Measurements from ENCODE around the gene MPST. TPM values are rescaled to one million over a fixed set of nuclear protein-coding genes. Genes with fewer than 3 reads are reported as not detected.
"Not testable (repeated sequence)": the region's sequence is repeated elsewhere in the genome, so short reads cannot be mapped to it uniquely, and the experiment has no call there.

MPST gene
- polyA plus RNA-seq, 1 donor from 2014 or later: 56.0 TPM

- no peaks in the 10 kb centered on the region for H4K20me1 ChIP-seq (ENCODE audit: insufficient read depth)
- H3K9me3 ChIP-seq (ENCODE audit: low read length): no peaks in the 10 kb centered on the region
- H3K27me3 ChIP-seq (ENCODE audit: insufficient read depth, low read depth, low read length): no peaks in the 10 kb centered on the region
- no peaks in the 10 kb centered on the region for H3K79me2 ChIP-seq (replicated peaks; ENCODE audit: insufficient read depth, low read length)
- H3K9ac ChIP-seq (ENCODE audit: low read length): no peak overlapping the region
- no peaks in the 10 kb centered on the region for H3K9me2 ChIP-seq (ENCODE audit: insufficient read depth, low read length)
- no peak for TF ChIP-seq CTCF (IDR thresholded peaks at IDR 0.05; ENCODE audit: poor library complexity, severe bottlenecking)
- TF ChIP-seq TAF1 (IDR thresholded peaks at IDR 0.05; ENCODE audit: low read depth): no peak
- TF ChIP-seq REST (IDR thresholded peaks at IDR 0.05; ENCODE audit: borderline replicate concordance): no peak
- no peak for TF ChIP-seq RAD21 (conservative IDR thresholded peaks at IDR 0.05)
- no peak for TF ChIP-seq EP300 (conservative IDR thresholded peaks at IDR 0.05; ENCODE audit: poor library complexity, severe bottlenecking)
- H3K36me3 ChIP-seq (ENCODE audit: insufficient read depth, low read length): no peaks in the 10 kb centered on the region
- H3F3A ChIP-seq (ENCODE audit: insufficient read depth, low read length, poor library complexity, severe bottlenecking): no peaks in the 10 kb centered on the region
- H3K4me2 ChIP-seq (ENCODE audit: low read length): no peak overlapping the region
- no peak overlapping the region for H2AFZ ChIP-seq (ENCODE audit: low read depth, low read length)
- no peak overlapping the region for H3K27ac ChIP-seq (ENCODE audit: low read length)
- H3K4me3 ChIP-seq (ENCODE audit: low read length): no peak overlapping the region
These were observed 31.3 kb upstream of the MPST start for GRCh38 chr22:36988075-36988832.

GRCh38 chr22:36989012-36989411 is 30.5 kb upstream of the MPST start:
- H3K4me2 ChIP-seq (ENCODE audit: low read length); H3K79me2 ChIP-seq (replicated peaks; ENCODE audit: insufficient read depth, low read length); H3K27ac ChIP-seq (ENCODE audit: low read length); H2AFZ ChIP-seq (ENCODE audit: low read depth, low read length); H4K20me1 ChIP-seq (ENCODE audit: insufficient read depth); H3K36me3 ChIP-seq (ENCODE audit: insufficient read depth, low read length); H3F3A ChIP-seq (ENCODE audit: insufficient read depth, low read length, poor library complexity, severe bottlenecking); H3K9ac ChIP-seq (ENCODE audit: low read length); H3K9me2 ChIP-seq (ENCODE audit: insufficient read depth, low read length); H3K27me3 ChIP-seq (ENCODE audit: insufficient read depth, low read depth, low read length); H3K9me3 ChIP-seq (ENCODE audit: low read length); H3K4me3 ChIP-seq (ENCODE audit: low read length): not testable (repeated sequence)

- Histone ChIP-seq H3F3A (ENCODE audit: insufficient read depth, low read length, poor library complexity, severe bottlenecking) (no peaks in the 10 kb centered on the region), H2AFZ (ENCODE audit: low read depth, low read length) (no peak overlapping the region), H3K9me3 (ENCODE audit: low read length) (no peaks in the 10 kb centered on the region), H3K27me3 (ENCODE audit: insufficient read depth, low read depth, low read length) (no peaks in the 10 kb centered on the region), H3K4me2 (ENCODE audit: low read length) (no peak overlapping the region), H4K20me1 (ENCODE audit: insufficient read depth) (no peaks in the 10 kb centered on the region), H3K9me2 (ENCODE audit: insufficient read depth, low read length) (no peaks in the 10 kb centered on the region), H3K36me3 (ENCODE audit: insufficient read depth, low read length) (no peaks in the 10 kb centered on the region), H3K27ac (ENCODE audit: low read length) (no peak overlapping the region), H3K79me2 (replicated peaks; ENCODE audit: insufficient read depth, low read length) (no peaks in the 10 kb centered on the region), H3K9ac (ENCODE audit: low read length) (no peak overlapping the region), H3K4me3 (ENCODE audit: low read length) (no peak overlapping the region)
- no peak for TF ChIP-seq MXI1 (conservative IDR thresholded peaks at IDR 0.05; ENCODE audit: poor library complexity, severe bottlenecking)
- TF ChIP-seq POLR2AphosphoS5 (IDR thresholded peaks at IDR 0.05): no peak
- no peak for TF ChIP-seq RAD21 (conservative IDR thresholded peaks at IDR 0.05)
- TF ChIP-seq EZH2 (IDR thresholded peaks at IDR 0.05; ENCODE audit: borderline replicate concordance, insufficient read depth, low read length, poor library complexity, severe bottlenecking): no peak
- TF ChIP-seq SMC3 (conservative IDR thresholded peaks at IDR 0.05; ENCODE audit: poor library complexity): no peak
- TF ChIP-seq CTCF (IDR thresholded peaks at IDR 0.05; ENCODE audit: poor library complexity, severe bottlenecking): no peak
- no peak for TF ChIP-seq REST (IDR thresholded peaks at IDR 0.05; ENCODE audit: borderline replicate concordance)
- no peak for TF ChIP-seq TAF1 (IDR thresholded peaks at IDR 0.05; ENCODE audit: low read depth)
- no peak for TF ChIP-seq EP300 (conservative IDR thresholded peaks at IDR 0.05; ENCODE audit: poor library complexity, severe bottlenecking)
These were observed 29.1 kb upstream of the MPST start for GRCh38 chr22:36990457-36990856.
